HG02885 (cell line): ENCODE measurements around the gene DHX38.
A peak's percentile ranks its signal among the peaks of the same experiment; 100 is the strongest.
"Not testable (repeated sequence)": the region's sequence is repeated elsewhere in the genome, so short reads cannot be mapped to it uniquely, and the experiment has no call there.

Experiments used
- ATAC-seq: cut with Tn5 transposase; IDR thresholded peaks from one replicate; pipeline ENCODE4 v1.9.1; 2021; ENCODE audit warnings: mild to moderate bottlenecking; ENCODE audit not compliant: unreplicated experiment, poor library complexity

DHX38 gene

DNA sequence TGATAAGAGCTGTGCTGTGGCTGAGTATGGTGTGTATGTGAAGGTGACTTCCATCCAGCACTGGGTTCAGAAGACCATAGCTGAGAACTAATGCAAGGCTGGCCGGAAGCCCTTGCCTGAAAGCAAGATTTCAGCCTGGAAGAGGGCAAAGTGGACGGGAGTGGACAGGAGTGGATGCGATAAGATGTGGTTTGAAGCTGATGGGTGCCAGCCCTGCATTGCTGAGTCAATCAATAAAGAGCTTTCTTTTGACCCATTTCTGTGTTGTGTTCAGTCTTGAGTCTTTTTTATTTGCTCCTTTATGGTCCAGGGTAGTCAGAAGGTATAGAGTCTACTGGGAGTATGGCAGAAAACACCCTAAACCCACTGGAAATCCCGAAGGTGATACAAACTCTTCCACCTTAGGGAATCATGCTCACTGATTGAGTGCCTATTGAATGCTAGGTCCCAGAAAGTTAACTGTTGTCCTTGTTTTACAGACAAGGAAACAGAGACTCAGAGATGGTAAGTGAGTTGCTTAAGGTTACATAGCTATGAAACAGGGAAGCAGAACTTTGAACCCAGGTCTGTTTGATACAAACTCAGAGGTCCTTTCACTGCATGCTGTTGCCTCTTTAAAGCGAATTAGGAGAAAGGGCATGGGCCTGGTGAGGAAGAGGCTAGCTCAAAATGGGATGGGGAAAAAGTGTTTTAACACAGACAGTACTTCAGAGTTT, 16.5 kb upstream of the DHX38 start:
- ATAC-seq: not testable (repeated sequence)

DNA sequence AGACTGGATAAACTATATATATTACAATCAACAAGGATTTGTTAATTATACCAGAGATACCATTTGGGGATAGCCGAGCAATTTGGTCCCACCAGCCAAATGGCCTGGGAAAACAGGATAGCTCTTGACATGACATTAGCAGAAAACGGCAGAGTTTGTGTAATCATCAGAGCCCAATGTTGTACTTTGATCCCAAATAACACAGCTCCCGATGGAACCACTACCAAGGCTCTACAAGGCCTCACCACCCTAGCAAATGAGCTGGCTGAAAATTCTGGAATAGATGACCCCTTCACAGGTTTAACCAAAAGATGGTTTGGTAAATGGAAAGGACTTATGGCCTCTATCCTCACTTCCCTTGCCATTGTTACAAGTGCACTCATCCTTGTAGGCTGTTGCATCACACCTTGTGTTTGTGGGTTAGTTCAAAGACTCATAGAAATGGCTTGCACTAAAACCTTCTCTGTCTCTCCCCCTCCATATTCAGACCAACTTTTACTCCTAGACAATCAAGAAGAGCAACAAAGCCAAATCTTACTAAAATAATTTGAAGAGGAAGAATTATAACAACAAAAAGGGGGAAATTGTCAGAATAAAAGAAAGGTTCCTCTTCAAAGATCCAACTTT, 9.8 kb upstream of the DHX38 start:
- no peak for ATAC-seq

DNA sequence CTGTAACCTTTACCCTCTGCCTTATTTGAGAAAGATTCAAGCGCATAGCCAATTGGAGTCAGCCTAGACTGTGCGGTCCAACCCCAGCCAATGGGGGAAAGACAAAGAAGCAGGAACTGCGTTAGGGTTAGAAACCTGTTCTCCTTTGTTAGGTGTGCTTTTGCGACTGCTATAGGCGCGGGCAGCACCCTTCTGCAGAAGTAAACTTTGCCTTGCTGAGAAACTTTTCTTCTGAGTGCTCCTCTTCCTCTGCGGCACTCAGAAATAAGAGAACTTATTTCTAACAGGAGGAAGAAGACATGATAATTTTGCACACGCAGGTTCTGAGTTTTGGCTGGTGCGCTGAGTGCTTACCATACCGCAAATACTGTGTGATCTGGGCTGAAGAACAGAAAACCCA, 9.2 kb upstream of the DHX38 start:
- no peak for ATAC-seq

DNA sequence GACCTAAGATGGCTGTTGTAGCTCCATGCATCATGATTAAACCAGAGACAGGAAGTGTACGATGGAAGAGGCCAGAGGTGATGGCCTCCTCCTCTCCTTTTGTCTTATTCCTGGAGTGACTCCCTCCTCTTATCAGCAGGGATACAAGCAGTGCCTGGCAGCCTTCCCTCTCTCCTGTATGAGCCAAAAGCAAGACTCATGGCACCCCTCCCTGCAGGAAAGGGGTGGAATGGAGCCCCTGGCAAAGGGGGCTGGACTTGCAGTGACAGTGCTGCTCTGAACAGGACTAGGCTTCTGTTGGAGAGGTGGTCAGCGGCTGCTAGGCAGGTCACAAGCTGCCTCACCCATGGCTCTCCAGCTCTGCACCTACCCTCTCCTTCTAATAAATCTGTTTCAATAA, 8.6 kb upstream of the DHX38 start:
- ATAC-seq: no peak

DNA sequence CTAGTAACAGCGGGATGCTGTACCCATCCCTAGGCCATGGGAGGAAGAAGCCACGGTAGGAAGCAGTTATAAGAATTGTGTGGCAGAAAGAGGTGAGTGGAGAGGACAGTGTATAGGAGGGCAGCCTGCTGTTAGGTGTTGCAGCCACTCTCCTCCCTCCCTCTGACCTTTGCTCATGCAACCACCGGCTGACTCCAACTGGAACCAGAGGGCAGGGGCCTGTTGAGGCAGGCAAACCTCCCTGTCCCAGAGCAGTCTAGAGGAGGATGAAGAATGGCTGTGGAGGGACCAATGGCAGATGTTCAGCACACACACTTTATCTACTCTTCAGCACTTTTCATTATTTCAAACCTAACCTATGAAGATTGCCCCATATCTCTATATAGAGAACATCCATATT, 2.4 kb upstream of the DHX38 start:
- no peak for ATAC-seq

DNA sequence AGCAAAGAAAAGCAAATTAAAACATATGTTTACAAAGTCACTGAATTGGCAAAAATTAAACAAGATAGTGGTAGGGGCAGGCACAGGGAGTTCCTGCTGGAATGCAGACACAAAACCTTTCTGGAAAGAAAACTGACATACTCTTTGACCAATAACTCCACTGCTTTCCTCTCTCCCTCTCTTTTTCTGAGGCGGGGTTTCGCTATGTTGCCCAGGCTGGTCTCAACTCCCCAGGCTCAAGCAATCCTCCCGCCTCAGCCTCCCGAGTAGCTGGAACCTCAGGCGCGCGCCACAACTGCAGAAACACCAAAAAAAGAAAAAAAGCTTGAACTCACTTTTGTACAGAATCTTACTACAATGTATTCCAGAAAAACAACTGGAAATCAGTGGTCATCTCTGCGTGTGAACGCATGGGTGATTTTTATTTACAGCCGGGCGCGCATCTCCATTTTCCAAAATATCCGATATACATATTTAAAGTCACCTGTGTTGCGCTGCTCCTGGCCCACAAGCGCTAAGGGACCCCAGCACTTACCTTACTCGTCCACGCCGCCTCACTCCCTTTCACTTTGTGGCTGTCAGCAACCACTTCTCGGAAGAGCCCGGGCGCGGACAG, 707 bp upstream of the DHX38 start:
- no peak for ATAC-seq

DNA sequence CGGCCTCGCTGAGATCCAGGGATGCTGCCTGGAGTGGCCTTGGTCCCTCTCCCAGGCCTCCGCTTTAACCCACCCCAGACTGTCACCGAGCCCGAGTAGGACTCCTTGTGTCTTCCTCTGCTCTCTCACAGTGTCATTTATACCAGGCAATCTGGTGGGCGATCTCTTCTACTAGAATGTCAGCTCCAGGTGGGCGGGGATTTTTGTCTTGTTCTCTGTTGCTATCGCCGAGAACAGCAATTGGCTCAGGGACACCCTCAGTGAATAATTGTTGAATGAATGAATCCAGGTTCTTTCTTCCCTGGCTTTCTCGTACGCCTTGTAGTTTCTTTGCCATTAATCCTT, 591 bp downstream of the DHX38 start:
- no peak for ATAC-seq

DNA sequence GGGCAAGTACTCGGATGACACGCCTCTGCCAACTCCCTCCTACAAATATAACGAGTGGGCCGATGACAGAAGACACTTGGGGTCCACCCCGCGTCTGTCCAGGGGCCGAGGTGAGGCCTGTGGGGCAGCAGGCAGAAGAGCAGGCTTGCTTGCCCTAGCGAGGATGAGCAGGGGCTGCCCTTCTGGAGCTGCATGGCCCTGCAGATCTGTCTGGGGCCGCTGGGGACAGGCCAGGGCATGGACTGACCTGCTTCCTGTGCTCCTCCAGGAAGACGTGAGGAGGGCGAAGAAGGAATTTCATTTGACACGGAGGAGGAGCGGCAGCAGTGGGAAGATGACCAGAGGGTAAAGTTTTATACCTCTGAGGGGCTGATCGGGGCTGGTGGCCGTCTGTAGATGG, 5.3 kb downstream of the DHX38 start:
- ATAC-seq: no peak

DNA sequence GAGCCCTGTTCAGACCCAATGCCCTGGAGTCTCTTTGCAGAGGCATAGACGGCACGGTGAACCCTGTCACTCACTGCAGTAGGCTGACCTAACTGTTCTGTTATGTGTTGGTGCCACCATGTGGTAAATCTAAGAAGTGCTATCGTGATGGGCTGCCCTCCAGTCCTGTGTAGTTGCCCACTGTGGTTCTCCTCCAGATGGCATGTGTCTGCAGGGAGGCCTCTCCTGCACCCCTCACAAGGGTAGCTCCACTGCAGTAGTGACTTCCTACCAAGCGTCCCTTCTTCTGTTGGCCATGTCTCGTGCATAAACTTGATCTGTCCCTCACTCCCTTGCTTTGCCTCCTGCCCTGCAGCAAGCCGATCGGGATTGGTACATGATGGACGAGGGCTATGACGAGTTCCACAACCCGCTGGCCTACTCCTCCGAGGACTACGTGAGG, 5.8 kb downstream of the DHX38 start:
- ATAC-seq: peak; percentile 82

DNA sequence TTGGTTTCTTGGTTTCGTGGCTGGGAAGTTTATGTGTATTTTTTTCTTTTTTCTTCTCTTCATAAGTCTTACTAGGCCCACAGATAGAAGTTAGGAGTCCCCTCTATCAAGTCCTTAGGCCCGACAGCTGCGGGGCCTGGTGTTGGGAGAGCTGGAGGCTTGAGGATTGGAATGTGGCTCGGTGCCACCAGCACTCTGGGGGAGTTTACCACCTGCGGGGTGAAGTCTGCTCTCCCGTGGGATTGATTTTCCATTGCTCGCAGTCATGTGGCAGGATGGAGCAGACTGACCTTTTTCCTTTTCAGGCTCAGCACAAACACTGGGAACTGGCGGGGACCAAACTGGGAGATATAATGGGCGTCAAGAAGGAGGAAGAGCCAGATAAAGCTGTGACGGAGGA, 7.5 kb downstream of the DHX38 start:
- ATAC-seq: no peak

DNA sequence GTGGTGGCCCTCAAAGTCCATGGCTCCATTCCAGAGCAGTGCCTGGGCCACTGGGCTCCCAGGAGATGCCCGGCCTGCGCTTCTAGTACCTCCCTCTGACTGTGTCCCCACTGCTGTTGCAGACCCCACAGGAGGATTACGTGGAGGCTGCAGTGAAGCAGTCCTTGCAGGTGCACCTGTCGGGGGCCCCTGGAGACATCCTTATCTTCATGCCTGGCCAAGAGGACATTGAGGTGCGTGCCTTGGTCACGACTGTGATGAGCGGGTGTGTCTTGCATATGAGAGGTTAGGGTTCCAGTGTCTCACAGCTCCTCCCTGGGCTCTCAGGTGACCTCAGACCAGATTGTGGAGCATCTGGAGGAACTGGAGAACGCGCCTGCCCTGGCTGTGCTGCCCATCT, 11.3 kb downstream of the DHX38 start:
- no peak for ATAC-seq

DNA sequence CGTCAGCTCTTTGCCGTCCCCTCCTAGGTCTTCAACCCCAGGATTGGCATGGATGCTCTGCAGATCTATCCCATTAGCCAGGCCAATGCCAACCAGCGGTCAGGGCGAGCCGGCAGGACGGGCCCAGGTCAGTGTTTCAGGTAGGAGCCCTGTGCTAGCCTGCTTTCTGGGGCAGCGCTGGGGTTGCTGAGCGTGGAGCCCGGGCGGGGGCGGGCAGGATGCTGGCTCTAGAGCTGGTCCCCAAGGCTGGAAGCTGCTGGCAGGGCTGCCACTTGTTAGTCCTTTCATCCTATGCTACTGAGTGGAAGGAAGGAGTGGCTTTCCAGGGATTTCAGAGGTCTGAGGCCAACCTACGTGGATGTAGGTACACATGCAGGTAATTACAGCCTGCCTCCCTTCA, 12.3 kb downstream of the DHX38 start:
- ATAC-seq: no peak

DNA sequence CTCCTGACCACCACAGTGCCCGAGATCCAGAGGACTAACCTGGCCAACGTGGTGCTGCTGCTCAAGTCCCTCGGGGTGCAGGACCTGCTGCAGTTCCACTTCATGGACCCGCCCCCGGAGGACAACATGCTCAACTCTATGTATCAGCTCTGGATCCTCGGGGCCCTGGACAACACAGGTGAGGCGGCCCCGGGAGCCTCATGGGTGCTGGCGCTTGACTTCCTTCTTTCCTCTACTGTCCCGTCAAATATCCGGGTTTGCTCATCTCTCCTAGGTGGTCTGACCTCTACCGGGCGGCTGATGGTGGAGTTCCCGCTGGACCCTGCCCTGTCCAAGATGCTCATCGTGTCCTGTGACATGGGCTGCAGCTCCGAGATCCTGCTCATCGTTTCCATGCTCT, 13.7 kb downstream of the DHX38 start:
- no peak for ATAC-seq

DNA sequence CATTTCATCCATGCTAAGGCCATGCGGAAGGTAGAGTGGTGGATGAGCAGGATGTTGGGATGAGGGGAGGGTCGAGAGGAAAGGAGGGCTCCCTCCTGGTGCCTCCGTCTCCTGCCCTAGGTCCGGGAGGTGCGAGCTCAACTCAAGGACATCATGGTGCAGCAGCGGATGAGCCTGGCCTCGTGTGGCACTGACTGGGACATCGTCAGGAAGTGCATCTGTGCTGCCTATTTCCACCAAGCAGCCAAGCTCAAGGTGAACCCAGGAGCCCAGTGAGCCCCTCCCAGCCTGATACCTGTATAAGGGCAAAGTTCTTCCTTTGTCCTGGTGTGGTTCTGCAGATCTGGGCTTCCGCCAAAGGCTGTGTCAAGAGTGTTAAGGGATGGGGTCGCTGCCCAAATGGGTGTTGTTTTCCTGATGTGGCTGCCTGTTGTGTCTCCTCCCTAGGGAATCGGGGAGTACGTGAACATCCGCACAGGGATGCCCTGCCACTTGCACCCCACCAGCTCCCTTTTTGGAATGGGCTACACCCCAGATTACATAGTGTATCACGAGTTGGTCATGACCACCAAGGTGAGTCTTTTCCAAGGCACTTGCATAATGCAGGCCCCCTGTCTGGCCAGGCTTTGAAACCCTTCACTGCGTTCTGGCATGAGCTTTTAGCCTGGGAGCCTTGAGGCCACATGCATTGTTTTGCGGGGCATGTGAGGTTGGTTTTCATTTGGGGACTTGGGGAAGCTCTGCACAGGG, 14.9 kb downstream of the DHX38 start:
- ATAC-seq: no peak

DNA sequence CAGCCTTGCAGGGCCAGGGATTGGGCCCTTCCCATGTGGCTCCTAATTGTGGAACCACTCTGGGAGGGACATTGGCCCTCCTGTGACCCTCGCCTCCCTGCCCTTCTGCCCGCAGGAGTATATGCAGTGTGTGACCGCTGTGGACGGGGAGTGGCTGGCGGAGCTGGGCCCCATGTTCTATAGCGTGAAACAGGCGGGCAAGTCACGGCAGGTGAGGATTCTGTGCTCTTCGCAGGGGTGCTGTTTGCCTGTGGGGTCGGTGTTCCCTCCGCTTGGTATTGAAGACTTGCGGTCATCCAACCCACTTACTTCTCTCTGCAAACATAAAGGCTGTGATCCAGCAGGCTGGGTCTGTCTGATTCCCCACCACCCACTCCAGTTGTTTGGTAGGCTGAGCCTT, 15.7 kb downstream of the DHX38 start:
- ATAC-seq: no peak

DNA sequence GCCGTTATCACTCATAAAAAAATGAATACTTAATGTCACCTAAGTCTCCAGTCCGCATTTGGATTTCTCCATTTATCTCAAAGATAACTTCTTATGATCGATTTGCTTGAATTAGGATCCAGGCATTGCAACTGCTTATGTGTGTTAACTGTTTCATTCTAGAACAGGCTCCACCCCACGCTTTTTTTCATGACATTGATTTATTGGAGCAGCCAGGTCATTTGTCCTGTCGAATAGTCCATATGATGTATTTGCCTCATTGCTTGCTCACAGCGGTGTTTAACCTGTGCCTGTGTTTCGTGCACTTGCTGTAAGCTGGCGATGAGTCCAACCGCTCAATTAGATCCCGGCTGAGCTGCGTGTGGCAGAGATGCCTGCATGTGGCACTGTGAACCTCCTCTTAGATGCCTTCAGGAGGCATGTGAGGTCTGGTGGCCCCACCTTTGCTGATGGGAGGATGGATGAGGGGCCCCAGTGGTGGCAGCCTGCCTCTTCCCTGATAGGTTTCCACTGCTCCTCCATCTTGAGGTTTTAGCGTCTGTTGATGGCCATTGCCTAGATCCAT, 16.4 kb downstream of the DHX38 start:
- ATAC-seq: no peak

DNA sequence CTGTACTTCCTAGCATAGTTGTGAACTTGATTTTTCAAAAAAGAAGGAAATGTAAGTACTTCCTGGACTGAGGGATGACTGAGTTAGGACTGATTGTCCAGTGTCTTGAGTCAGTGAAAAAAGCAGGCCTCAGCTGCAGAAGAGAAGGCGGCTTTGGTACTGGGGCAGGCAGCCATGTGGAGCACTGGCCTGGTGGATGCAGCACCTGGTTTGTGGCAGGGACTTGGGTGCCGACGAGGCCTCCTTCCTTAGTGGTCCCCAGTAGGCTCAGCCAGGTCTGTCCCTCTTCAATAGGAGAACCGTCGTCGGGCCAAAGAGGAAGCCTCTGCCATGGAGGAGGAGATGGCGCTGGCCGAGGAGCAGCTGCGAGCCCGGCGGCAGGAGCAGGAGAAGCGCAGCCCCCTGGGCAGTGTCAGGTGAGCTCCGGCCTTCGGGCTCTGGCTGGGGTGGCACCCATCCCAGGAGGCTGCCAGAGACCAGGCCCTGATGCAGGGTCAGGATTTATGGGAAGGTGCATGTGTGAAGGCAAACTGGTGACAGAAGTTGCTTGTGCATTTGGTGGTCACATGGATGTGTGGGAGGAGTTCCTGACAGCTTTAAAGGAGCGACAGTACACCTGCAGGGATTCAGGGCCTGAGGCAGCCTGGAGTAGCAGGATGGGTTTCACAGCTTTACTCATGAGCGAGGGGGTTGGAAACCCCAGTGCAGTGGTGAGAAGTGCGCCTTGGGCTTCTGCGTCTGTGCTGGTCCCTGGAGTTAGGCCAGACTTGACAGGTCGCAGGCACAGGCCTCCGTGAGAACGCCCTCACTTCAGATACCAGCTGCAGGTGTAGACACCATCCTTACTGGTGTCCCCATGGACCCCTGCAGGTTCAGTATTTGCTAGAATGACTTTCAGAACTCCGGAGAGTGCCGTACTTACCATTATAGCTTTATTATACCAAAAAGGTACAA, 17.3 kb downstream of the DHX38 start:
- ATAC-seq: no peak

DNA sequence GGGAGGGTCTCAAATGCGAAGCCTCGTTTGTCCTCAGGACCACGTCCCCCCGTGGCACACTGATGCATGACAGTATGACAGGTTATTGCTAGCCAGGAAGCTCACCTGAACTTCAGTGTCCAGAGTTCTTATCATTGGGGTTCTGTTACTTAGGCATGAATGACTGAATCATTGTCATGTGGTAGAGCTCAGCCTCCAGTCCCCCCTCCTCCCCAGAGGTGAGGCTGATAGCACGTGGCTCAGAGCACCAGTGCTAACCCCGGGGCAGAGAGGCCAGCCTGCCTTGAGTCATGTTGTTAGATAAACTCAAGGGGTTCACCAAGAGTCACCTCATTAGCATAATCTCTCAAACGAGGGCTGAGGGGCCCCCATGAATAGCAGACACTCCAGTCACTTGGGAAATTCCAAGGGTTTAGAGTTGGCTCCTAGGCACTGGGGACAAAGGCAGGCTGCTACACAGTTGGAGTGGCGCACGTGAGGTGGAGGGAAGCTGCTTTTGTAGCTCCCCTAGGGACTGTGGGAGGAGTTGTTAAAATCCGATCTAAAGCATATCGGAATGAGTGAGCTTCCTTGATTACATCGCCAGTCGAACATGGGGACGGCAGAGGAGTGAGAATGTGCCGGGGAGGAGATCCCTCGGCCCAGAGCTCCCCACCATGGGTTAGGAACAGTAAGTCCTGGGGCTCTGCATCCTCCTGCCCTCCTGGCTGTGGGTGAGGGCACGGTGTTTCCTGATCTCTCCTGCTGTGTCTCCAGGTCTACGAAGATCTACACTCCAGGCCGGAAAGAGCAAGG, 18.2 kb downstream of the DHX38 start:
- no peak for ATAC-seq

DNA sequence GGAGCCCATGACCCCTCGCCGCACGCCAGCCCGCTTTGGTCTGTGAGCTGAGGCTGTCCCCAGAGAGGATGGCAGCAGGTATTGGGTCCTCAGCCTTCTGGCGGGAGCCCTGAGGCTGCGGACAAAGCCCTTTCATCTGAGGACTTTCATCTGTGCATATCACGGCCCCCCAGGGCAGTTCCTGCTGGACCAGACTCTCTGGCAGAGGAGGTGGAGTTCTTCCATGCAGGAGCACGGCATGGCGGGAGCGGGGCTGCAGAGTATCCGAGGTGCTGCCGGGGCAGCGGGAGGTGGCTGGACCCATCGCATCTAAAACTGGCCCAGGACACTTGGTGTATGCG, 18.8 kb downstream of the DHX38 start:
- no peak for ATAC-seq
